MM.1S (cell line): Measurements from ENCODE around the gene IKBKG.

ENCODE experiments used
- CTCF ChIP-seq: fragments of 300-600 bp; sonication (generic); IDR thresholded peaks from 2 replicates; pipeline ENCODE4 v1.5.1; 2016; ENCODE audit warnings: antibody characterized with exemption, low read length, mixed read lengths
- EZH2 ChIP-seq: fragments of 300-600 bp; sonication (generic); optimal IDR thresholded peaks from 2 replicates; pipeline ENCODE3; 2017; ENCODE audit warnings: low read depth, mild to moderate bottlenecking, antibody characterized with exemption, low read length, mixed read lengths
- EZH2phosphoT487 ChIP-seq: fragments of 300-600 bp; sonication (generic); IDR thresholded peaks from 2 replicates; pipeline ENCODE4 v1.6.1; 2018; ENCODE audit warnings: antibody characterized with exemption, low read length

DNA sequence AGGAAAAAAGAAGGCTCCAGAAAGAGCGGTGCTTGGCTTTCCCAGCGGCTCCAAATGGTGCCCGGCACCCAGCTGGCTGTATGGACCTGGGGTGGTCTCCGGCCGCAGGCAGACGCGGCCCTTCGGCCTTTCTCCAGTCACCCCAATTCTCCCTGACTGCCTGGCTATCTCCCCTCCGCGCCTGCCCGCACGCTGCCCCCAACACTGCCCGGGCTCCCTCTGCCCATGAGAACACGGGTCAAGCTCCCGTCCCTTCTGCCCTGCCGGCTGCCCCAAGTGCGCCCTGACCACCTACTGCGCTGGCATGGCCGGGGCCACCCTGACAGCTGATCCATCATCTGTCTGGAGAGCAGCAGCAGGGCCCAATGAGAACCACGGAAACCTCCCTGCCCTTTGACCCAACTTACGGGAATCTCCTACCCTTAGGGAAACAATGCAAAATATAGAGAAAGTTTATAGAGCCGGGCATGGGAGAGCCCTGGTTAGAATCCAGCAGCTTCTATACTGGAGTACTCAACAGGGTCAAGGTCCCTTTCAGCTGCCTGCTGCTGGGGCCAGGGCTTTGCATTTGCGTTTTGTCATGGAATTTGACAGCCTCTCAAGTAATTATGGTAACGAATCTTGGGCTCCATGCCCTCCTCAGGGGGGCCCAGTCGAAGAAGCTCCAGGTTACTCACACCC lies 30.2 kb upstream of the IKBKG start:
- TF ChIP-seq CTCF (no peak), EZH2 (no peak), EZH2phosphoT487 (no peak)
